ENCODE measurements around the gene EFCAB9. TPM values are rescaled to one million over a fixed set of nuclear protein-coding genes. Genes with fewer than 3 reads are reported as not detected.
"Not testable (repeated sequence)": the region's sequence is repeated elsewhere in the genome, so short reads cannot be mapped to it uniquely, and the experiment has no call there.

Gene EFCAB9
- total RNA-seq, 1 donor from 2014 or later = not detected

DNA sequence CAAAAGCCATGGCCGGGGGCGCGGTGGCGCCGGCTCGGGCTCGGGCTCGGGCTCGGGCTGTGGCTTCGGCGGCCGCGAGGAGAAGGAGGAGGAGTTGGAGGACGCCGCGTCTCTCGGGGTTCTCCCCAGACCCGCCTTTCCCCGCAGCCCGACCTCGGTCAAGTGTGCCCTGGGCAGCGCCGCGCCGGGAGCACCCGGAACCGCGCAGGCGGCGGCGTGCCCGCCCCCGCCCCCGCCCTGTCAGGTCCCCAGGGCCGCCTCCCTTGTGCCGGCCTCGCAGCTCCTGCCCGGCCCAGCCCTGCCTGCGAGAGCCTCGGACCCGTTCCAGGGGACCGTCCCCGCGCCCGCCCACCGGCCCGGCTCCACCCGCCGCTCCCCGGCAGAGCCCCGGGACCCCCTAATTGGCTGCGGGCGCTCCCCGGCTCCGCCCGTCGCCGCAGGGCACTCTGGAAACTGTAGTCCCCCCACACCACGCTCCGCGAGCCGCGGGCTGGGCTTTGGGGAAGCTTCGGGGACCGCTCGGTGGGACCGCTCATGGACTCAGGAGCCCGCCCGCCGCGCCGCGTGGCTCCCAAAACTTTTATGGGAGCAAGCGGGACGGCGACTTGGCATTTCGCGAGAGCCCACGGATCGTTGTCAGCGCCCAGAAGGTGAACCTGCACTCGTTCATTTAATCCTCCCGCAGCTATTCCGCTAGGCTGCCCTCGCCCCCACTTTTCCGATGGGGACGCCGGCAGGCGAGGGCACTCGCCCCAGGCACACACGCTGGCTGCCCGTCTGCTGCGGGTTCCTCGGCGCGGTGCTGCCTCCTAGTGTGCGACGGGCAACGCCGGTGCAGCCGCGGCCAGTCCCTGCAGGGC lies 5.7 kb upstream of the EFCAB9 start, which contains the start of gene STK10:
TSS of gene STK10 (minus strand) at position 192 of the 860 bp plus-strand sequence. CDS start at position 10, 182 bp downstream.
- intact Hi-C loops (cut with micrococcal nuclease) = loop anchor here (1.0 to 5.0 kb wide), 12 partner anchors 9 to 579 kb away; partner anchors contain the start of genes FBXW11 and UBTD2

- intact Hi-C loops (cut with micrococcal nuclease) = loop anchor here (1.0 to 5.0 kb wide), 12 partner anchors 10 to 578 kb away; partner anchors contain the start of genes FBXW11 and UBTD2
These were observed 4.9 kb upstream of the EFCAB9 start for GRCh38 chr5:172188893-172189692.

DNA sequence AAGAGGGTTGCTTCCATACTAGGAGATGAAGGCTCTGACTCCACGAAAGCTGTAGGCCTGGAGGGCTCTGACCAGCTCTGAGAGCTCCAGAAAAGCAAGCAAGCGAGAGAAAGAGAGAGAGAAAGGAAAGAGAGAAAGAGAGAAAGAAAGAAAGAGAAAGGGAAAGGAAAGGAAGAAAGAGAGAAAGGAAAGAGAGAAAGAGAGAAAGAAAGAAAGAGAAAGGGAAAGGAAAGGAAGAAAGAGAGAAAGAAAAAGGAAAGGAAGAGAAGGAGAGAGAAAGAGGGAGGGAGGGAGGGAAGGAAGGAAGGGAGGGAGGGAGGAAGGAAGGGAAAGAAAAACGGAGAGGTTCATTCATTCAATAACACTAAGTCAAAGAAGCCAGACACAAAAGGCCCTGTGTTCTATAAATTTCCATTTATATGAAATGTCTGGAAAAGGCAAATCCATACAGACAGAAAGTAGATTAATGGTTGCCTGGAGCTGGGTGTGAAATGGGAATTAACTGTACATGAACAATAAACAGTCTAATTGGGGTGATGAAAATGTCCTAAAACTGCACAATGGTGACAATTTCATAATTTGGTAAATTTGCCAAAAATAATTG lies 4.2 kb upstream of the EFCAB9 start:
- intact Hi-C loops (cut with micrococcal nuclease) = loop anchor here (5.0 kb wide), 4 partner anchors 37 to 578 kb away; no protein-coding TSS in a partner anchor

DNA sequence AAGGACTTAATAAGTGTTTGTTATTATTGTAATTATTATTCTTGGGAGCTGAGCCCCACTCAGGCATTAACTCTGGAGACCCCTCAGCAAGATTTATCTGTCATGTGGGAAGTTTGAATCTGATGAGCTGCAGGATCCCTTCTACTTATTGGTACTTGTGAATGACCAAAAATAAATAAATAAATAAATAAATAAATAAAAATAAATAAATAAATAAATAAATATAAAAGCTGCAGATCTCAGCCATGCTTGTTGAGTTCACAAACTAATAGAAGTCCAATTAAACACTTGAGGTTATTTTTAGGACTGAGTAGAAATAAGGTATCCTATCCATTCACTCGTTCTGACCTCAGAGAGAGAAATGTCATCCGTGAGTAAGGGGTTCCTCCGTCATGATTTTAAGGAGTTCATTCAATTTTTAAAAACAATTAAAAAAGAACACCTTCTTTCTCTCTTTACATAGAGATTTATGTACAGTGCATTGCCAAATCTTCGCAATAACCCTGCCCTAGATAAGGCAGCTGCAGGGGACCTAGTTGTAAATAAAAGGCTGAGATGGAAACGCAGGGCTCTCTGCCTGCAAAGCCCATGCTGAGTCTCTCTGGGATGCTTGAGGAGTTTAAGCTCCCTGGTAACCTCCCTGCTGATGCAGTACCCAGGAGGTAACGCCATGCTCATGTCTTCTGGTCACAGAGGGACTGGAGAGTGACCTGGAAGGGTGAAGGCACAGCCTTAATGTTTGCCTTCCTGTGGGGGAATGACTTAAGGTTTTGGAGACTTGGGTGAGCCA lies 1.2 kb downstream of the EFCAB9 start:
- intact Hi-C loops (cut with micrococcal nuclease) = no loop called here

- intact Hi-C loops (cut with micrococcal nuclease) = not testable (repeated sequence)
These were observed 3.8 kb downstream of the EFCAB9 start for GRCh38 chr5:172197775-172198174.

- intact Hi-C loops (cut with micrococcal nuclease) = no loop called here
These were observed 5.5 kb downstream of the EFCAB9 start for GRCh38 chr5:172199446-172199845.

- intact Hi-C loops (cut with micrococcal nuclease) = no loop called here
These were observed 6.5 kb downstream of the EFCAB9 start for GRCh38 chr5:172200476-172200875.

DNA sequence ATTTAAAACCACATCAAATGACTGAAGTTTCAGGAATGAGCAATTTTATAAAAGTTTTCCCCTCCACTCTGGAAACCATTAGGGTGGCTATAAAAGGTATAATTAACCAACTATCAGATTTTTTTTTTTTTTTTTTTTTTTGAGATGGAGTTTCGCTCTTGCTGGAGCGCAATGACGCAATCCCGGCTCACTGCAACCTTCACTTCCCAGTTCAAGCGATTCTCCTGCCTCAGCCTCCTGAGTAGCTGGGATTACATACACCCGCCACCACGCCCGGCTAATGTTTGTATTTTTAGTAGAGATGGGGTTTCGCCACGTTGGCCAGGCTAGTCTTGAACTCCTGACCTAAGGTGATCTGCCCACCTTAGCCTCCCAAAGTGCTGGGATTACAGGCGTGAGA lies 12.0 kb downstream of the EFCAB9 start:
- intact Hi-C loops (cut with micrococcal nuclease) = not testable (repeated sequence)

- intact Hi-C loops (cut with micrococcal nuclease) = no loop called here
These were observed 13.5 kb downstream of the EFCAB9 start for GRCh38 chr5:172207511-172207910.

GRCh38 chr5:172209714-172210113 lies 15.7 kb downstream of the EFCAB9 start:
- intact Hi-C loops (cut with micrococcal nuclease) = no loop called here

DNA sequence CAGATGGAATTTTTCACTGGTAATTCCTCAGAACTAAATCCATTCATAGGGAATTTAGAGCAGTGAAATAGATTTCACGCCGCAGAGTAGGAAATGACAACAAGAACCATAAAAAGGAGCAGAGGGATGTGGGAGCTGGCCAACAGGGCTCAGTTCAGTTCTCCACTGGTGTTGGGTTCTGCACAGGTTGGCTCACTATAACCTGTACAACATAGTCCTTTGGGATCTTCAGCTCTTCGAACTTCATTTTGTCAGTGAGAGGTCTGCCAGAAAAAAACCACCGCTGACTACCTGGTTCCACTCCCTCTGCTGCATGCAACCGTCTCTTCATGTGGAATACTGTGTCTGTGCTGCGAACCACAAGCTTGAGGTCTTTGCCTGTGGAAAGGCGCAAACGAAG lies 17.7 kb downstream of the EFCAB9 start:
- intact Hi-C loops (cut with micrococcal nuclease) = no loop called here

- intact Hi-C loops (cut with micrococcal nuclease) = no loop called here
These were observed 19.2 kb downstream of the EFCAB9 start for GRCh38 chr5:172213126-172213525.

GRCh38 chr5:172216345-172216744 lies 22.4 kb downstream of the EFCAB9 start:
- intact Hi-C loops (cut with micrococcal nuclease) = no loop called here

DNA sequence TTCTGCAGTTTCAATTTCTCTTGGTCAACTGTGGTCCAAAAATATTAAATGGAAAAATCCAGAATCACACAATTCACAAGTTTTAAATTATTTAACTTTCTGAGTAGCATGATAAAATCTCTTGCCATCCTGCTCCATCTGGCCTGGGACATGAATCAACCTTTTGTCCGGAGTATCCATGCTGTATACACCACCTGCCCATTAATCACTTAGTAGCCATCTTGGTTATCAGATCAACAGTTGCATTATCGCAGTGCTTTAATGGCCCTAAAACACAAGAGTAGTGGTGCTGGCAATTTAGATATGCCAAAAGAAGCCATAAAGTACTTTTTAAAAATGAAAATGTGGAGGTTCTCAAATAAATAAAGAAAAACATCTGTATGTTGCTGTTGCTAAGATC lies 25.3 kb downstream of the EFCAB9 start:
- intact Hi-C loops (cut with micrococcal nuclease) = no loop called here

DNA sequence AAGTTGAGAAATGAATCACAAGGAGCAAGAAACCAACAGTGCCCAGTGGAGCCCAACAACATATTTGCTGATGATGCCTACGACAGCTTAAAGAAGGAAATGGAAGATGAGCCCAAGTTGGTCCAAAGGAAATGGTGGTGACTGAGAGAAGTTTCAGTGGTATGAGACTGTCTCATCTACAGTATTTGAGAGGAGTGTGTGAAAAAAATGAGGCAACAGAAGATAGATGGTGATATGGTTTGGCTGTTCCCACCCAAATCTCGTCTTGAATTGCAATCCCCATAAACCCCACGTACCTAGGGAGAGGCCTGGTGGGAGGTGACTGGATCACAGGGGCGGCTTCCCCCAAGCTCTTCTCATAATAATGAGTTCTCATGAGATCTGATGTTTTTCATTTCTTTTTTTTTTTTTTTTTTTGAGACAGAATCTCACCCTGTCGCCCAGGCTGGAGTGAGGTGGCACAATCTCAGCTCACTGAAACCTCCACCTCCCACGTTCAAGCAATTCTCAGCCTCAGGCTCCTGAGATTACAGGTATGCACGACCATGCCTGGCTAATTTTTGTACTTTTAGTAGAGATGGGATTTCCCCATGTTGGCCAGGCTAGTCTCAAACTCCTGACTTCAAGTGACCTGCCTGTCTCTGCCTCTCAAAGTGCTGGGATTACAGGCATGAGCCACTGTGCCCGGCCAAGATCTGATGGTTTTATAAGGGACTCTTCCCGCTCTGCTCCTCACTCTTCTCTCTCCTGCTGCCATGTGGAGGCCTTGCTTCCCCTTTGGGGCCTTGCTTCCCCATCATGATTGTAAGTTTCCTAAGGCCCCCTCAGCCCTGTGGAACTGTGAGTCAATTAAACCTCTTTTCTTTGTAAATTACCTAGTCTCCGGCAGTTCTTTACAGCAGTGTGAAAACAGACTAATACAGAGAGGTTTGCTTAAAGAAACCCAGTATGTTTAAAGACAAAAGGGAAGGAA lies 30.2 kb downstream of the EFCAB9 start:
- intact Hi-C loops (cut with micrococcal nuclease) = no loop called here

GRCh38 chr5:172224996-172225395 lies 31.0 kb downstream of the EFCAB9 start:
- intact Hi-C loops (cut with micrococcal nuclease) = no loop called here

DNA sequence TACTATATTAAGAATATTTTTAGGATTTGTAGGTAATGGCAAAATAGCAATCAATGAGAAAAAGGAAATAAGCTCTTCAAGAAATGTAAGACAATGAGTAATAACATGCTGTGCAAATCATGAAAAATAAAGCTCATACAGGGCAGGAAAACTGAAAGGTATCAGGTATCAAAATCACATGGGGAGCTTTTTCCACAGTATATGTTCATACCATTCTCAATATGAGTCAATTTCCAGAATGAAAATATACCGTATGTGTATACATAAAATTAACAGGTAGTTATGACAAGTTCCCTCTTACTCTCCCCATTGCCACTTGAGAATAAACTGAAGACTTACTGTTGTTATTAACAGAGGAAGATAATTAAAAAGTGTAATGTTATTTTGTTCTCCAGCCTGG lies 35.9 kb downstream of the EFCAB9 start:
- intact Hi-C loops (cut with micrococcal nuclease) = no loop called here

GRCh38 chr5:172234031-172234430 lies 40.1 kb downstream of the EFCAB9 start:
- intact Hi-C loops (cut with micrococcal nuclease) = no loop called here

- intact Hi-C loops (cut with micrococcal nuclease) = loop anchor here (5.0 kb wide), 1 partner anchor 47 kb away; the partner anchor contains the start of gene UBTD2
These were observed 41.3 kb downstream of the EFCAB9 start for GRCh38 chr5:172235132-172235780.

Data from T-helper 2 cell treated with Interferon-gamma antibody and Interleukin-4, amounts not matched to agents 100 ng/mL and 5 ng/mL, for 36 hours (primary cell).